ENCODE measurements around the gene THBS2. TPM values are rescaled to one million over a fixed set of nuclear protein-coding genes. Genes with fewer than 3 reads are reported as not detected.
"Not testable (repeated sequence)": the region's sequence is repeated elsewhere in the genome, so short reads cannot be mapped to it uniquely, and the experiment has no call there.

THBS2 gene
- total and polyA plus RNA-seq, 2 donors = 22.8 to 140 TPM

DNA sequence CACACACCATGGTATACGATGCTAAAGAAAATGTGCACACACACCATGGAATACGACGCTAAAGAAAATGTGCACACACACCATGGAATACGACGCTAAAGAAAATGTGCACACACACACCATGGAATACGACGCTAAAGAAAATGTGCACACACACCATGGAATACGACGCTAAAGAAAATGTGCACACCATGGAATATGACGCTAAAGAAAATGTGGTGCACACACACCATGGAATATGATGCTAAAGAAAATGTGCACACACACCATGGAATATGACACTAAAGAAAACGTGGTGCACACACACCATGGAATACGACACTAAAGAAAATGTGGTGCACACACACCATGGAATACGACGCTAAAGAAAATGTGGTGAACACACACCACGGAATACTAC lies 55.7 kb downstream of the THBS2 start:
- H3K36me3 ChIP-seq (ENCODE audit: insufficient read depth); H3K27ac ChIP-seq (ENCODE audit: low read depth); H3K4me3 ChIP-seq (ENCODE audit: low read depth, low read length); H3K4me1 ChIP-seq (ENCODE audit: insufficient read depth); DNase-seq (ENCODE audit: extremely low spot score): not testable (repeated sequence)
- 95% methylated on average over 15 of the region's 15 CpGs for WGBS

DNA sequence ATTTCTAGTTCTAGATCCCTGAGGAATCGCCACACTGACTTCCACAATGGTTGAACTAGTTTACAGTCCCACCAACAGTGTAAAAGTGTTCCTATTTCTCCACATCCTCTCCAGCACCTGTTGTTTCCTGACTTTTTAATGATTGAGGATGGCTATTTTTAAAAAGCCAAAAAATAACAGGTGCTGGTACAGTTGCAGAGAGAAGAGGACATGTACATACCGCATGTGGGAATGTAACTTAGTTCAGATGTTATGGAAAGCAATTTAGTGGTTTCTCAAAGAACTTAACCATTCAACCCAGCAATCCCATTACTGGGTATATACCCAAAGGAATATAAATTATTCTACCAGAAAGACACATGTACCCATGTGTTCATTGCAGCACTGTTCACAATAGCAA lies 57.4 kb downstream of the THBS2 start:
- WGBS = 85% methylated on average over 2 of the region's 2 CpGs
- H3K36me3 ChIP-seq (ENCODE audit: insufficient read depth); H3K4me1 ChIP-seq (ENCODE audit: insufficient read depth); DNase-seq (ENCODE audit: extremely low spot score); H3K27ac ChIP-seq (ENCODE audit: low read depth); H3K4me3 ChIP-seq (ENCODE audit: low read depth, low read length): not testable (repeated sequence)

GRCh38 chr6:169194737-169195136 lies 58.9 kb downstream of the THBS2 start:
- no peaks in the 10 kb centered on the region for H3K36me3 ChIP-seq (ENCODE audit: insufficient read depth)
- no peak overlapping the region for H3K4me3 ChIP-seq (ENCODE audit: low read depth, low read length)
- H3K4me1 ChIP-seq (ENCODE audit: insufficient read depth) = no peaks in the 10 kb centered on the region
- no peak for DNase-seq (ENCODE audit: extremely low spot score)
- WGBS = 73% methylated on average over 2 of the region's 2 CpGs
- no peak overlapping the region for H3K27ac ChIP-seq (ENCODE audit: low read depth)

DNA sequence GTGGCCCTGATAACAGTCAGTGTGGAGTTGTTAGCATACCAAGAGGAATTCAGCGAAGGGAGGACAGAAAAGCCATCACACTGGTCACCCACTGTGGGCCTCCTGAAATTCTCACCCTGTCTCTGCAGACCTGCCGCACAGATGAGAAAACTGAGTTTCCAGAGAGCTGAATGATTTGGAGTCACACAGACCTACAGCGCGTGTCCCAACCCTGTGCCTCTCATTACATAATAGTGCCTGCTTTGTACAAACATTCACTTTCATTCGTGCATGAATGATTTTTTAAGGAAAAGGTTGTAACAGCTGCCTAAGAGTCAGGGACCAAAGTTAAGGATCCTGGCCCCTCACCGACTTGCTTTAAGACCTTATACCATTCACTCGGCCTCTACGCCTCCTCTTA lies 62.7 kb downstream of the THBS2 start:
- 92% methylated on average over 8 of the region's 8 CpGs for WGBS

DNA sequence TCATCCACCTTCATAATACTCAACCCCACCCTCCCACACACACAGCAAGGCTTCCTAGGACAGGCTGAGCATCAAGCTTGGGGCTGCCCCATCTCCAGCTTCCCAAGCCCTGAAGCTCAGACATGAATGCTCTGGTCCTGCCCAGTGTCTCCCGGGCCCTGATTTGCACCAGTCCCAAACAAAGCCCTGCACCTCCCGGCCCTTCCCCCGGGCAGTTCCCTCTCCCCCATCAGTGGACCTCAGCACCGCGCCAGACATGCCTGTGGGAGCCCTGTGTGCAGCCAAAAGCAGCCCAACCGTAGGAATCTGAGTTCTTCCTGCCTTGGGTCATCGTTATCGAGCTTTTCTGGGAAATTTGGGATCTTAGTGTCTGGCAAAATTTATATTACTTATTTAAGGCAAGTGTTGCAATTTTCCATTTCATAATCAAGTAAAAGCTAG lies 63.5 kb downstream of the THBS2 start:
- 29% methylated on average over 8 of the region's 8 CpGs for WGBS
- H3K27ac ChIP-seq (ENCODE audit: low read depth) = no peak overlapping the region
- no peaks in the 10 kb centered on the region for H3K36me3 ChIP-seq (ENCODE audit: insufficient read depth)
- no peaks in the 10 kb centered on the region for H3K4me1 ChIP-seq (ENCODE audit: insufficient read depth)
- no peak overlapping the region for H3K4me3 ChIP-seq (ENCODE audit: low read depth, low read length)
- peak; percentile 40 for DNase-seq (ENCODE audit: extremely low spot score)

More for the DNA sequence above, 62.7 kb downstream of the THBS2 start:
- Histone ChIP-seq H3K36me3 (ENCODE audit: insufficient read depth) (no peaks in the 10 kb centered on the region), H3K4me1 (ENCODE audit: insufficient read depth) (no peaks in the 10 kb centered on the region), H3K4me3 (ENCODE audit: low read depth, low read length) (no peak overlapping the region), H3K27ac (ENCODE audit: low read depth) (no peak overlapping the region)
- no peak for DNase-seq (ENCODE audit: extremely low spot score)

DNA sequence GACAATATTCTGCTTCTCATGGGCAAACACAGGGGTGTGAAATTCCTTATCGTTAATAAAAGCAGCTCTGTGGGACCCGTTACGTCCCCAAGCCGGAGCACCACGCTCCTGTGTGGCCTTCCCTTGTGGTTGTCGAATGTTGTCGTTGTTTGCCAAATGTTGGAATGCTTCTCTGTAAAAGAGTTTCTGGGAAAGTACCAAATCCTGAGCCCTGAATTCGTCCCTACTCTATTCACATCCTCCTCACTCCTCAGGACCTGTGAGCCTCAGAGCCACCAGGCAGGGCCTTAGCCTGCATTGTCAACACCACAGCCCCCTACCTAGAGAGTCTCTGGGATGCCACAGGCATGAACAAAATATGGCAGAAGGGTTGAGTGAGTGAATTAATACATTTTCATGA lies 64.0 kb downstream of the THBS2 start:
- no peaks in the 10 kb centered on the region for H3K4me1 ChIP-seq (ENCODE audit: insufficient read depth)
- H3K4me3 ChIP-seq (ENCODE audit: low read depth, low read length) = no peak overlapping the region
- DNase-seq (ENCODE audit: extremely low spot score) = no peak
- WGBS = 64% methylated on average over 8 of the region's 8 CpGs
- no peaks in the 10 kb centered on the region for H3K36me3 ChIP-seq (ENCODE audit: insufficient read depth)
- H3K27ac ChIP-seq (ENCODE audit: low read depth) = no peak overlapping the region

- Histone ChIP-seq H3K36me3 (ENCODE audit: insufficient read depth) (no peaks in the 10 kb centered on the region), H3K4me3 (ENCODE audit: low read depth, low read length) (no peak overlapping the region), H3K4me1 (ENCODE audit: insufficient read depth) (no peaks in the 10 kb centered on the region), H3K27ac (ENCODE audit: low read depth) (no peak overlapping the region)
- WGBS = 92% methylated on average over 8 of the region's 8 CpGs
- DNase-seq (ENCODE audit: extremely low spot score) = no peak
Measured at GRCh38 chr6:169189182-169189581, 64.5 kb downstream of the THBS2 start.

- no peak for DNase-seq (ENCODE audit: extremely low spot score)
- Histone ChIP-seq H3K4me3 (ENCODE audit: low read depth, low read length) (no peak overlapping the region), H3K4me1 (ENCODE audit: insufficient read depth) (no peaks in the 10 kb centered on the region), H3K27ac (ENCODE audit: low read depth) (no peak overlapping the region), H3K36me3 (ENCODE audit: insufficient read depth) (no peaks in the 10 kb centered on the region)
- WGBS = 73% methylated on average over 6 of the region's 6 CpGs
Measured at GRCh38 chr6:169188475-169188874, 65.2 kb downstream of the THBS2 start.

DNA sequence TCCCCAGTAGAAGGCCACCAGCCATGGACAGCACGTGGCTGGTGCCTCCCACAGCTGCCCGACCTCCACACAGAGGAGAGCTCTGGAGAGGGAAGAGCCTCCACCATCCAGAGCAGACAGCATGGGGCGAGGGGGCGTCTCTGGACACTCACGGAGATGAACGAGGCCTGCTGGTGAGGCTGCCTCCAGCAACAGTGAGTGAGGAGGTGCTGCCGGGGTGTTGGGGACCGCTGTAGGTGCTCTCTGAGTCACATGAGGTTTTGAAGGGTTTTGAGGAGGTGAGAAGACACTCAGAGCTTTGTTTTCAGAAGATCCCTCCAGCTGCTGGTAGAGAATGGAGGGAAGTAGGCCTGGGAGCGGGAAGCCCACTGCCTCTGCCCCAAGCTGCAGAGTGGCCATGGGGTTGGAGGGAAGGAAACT lies 65.6 kb downstream of the THBS2 start:
- Histone ChIP-seq H3K4me3 (ENCODE audit: low read depth, low read length) (no peak overlapping the region), H3K4me1 (ENCODE audit: insufficient read depth) (no peaks in the 10 kb centered on the region), H3K36me3 (ENCODE audit: insufficient read depth) (no peaks in the 10 kb centered on the region), H3K27ac (ENCODE audit: low read depth) (no peak overlapping the region)
- DNase-seq (ENCODE audit: extremely low spot score) = no peak
- 89% methylated on average over 9 of the region's 9 CpGs for WGBS

GRCh38 chr6:169186496-169187169 lies 67.0 kb downstream of the THBS2 start:
- WGBS = 93% methylated on average over 25 of the region's 25 CpGs
- H3K4me1 ChIP-seq (ENCODE audit: insufficient read depth) = no peaks in the 10 kb centered on the region
- H3K36me3 ChIP-seq (ENCODE audit: insufficient read depth) = no peaks in the 10 kb centered on the region
- no peak for DNase-seq (ENCODE audit: extremely low spot score)
- H3K4me3 ChIP-seq (ENCODE audit: low read depth, low read length) = no peak overlapping the region
- H3K27ac ChIP-seq (ENCODE audit: low read depth) = no peak overlapping the region

GRCh38 chr6:169185692-169186485 lies 67.8 kb downstream of the THBS2 start:
- WGBS = 95% methylated on average over 26 of the region's 26 CpGs
- Histone ChIP-seq H3K4me3 (ENCODE audit: low read depth, low read length) (no peak overlapping the region), H3K4me1 (ENCODE audit: insufficient read depth) (no peaks in the 10 kb centered on the region), H3K27ac (ENCODE audit: low read depth) (no peak overlapping the region), H3K36me3 (ENCODE audit: insufficient read depth) (no peaks in the 10 kb centered on the region)
- DNase-seq (ENCODE audit: extremely low spot score) = no peak

GRCh38 chr6:169185011-169185521 lies 68.6 kb downstream of the THBS2 start:
- Histone ChIP-seq H3K4me1 (ENCODE audit: insufficient read depth) (no peaks in the 10 kb centered on the region), H3K4me3 (ENCODE audit: low read depth, low read length) (no peak overlapping the region), H3K36me3 (ENCODE audit: insufficient read depth) (no peaks in the 10 kb centered on the region), H3K27ac (ENCODE audit: low read depth) (no peak overlapping the region)
- no peak for DNase-seq (ENCODE audit: extremely low spot score)
- WGBS = 93% methylated on average over 20 of the region's 20 CpGs

GRCh38 chr6:169184419-169184818 lies 69.2 kb downstream of the THBS2 start:
- no peaks in the 10 kb centered on the region for H3K4me1 ChIP-seq (ENCODE audit: insufficient read depth)
- H3K27ac ChIP-seq (ENCODE audit: low read depth) = no peak overlapping the region
- 95% methylated on average over 3 of the region's 3 CpGs for WGBS
- no peak overlapping the region for H3K4me3 ChIP-seq (ENCODE audit: low read depth, low read length)
- H3K36me3 ChIP-seq (ENCODE audit: insufficient read depth) = no peaks in the 10 kb centered on the region
- DNase-seq (ENCODE audit: extremely low spot score) = no peak

GRCh38 chr6:169183233-169183632 lies 70.4 kb downstream of the THBS2 start:
- Histone ChIP-seq H3K4me3 (ENCODE audit: low read depth, low read length) (no peak overlapping the region), H3K27ac (ENCODE audit: low read depth) (no peak overlapping the region), H3K4me1 (ENCODE audit: insufficient read depth) (no peaks in the 10 kb centered on the region), H3K36me3 (ENCODE audit: insufficient read depth) (no peaks in the 10 kb centered on the region)
- 85% methylated on average over 8 of the region's 8 CpGs for WGBS
- no peak for DNase-seq (ENCODE audit: extremely low spot score)
